ENCODE measurements around the gene GFI1.

- TF ChIP-seq CTCF (IDR thresholded peaks at IDR 0.05) (no peak), POLR2AphosphoS5 (IDR thresholded peaks at IDR 0.05) (no peak), POLR2A (IDR thresholded peaks at IDR 0.05) (no peak)
These were observed 32.3 kb upstream of the GFI1 start for GRCh38 chr1:92519043-92519442.

Data from sigmoid colon (tissue), 4 donors.